HepG2 (cell line): ENCODE measurements around the gene ASAP2. TPM values are rescaled to one million over a fixed set of nuclear protein-coding genes. Genes with fewer than 3 reads are reported as not detected.

Experiments used
- CEBPB ChIP-seq: IDR thresholded peaks from 2 replicates; pipeline ENCODE4 v1.6.1; 2011; ENCODE audit warnings: low read depth, low read length, improper control_type of control experiment, borderline replicate concordance
- CENPT ChIP-seq: sonication (generic); formaldehyde crosslinking; IDR thresholded peaks from 2 replicates; pipeline ENCODE4 v1.8.0; 2022; ENCODE audit warnings: low read depth, mild to moderate bottlenecking, moderate library complexity, missing genetic modification reagents
- NFYB ChIP-seq: sonication (generic); formaldehyde crosslinking; IDR thresholded peaks from 2 replicates; pipeline ENCODE4 v1.4.0; 2020; ENCODE audit warnings: missing genetic modification reagents
- TP53 ChIP-seq: sonication (generic); formaldehyde crosslinking; conservative IDR thresholded peaks from 2 replicates; pipeline ENCODE4 v1.4.0; 2020; ENCODE audit warnings: missing genetic modification reagents
- ZNF333 ChIP-seq: sonication (generic); formaldehyde crosslinking; IDR thresholded peaks from 2 replicates; pipeline ENCODE4 v1.4.0; 2020; ENCODE audit warnings: mild to moderate bottlenecking, missing genetic modification reagents, borderline replicate concordance
- polyA plus RNA-seq, 8 experiments: library from polyadenylated mRNA; depleted of rRNA in 3 of 8; stranded (reverse) in 7 of 8; unstranded in 1 of 8; fragments of >200 nt; fragmentation: Illumina TruSeq in 4 of 8; extraction: Trizol in 4 of 8; gene quantifications; 2 replicates each; pipeline versions ENCODE4 v1.2.1 to v1.2.3, GENCODE V29; 2011 to 2016; ENCODE audit warnings: low read depth in 4 of 8, missing spikeins in 1 of 8, mixed read lengths in 1 of 8; ENCODE audit not compliant: insufficient read depth in 1 of 8
- total RNA-seq, 5 experiments: library from RNA; depleted of rRNA; stranded (reverse); fragments of >200 nt; fragmentation: Illumina TruSeq; extraction: Trizol; gene quantifications; 2 replicates each; pipeline ENCODE4 v1.2.3, GENCODE V29; 2016; ENCODE audit warnings: low read depth in 1 of 5
- TF ChIP-seq, protein P1 (sequence below): sonication (generic); formaldehyde crosslinking; IDR thresholded peaks from 2 replicates; pipeline ENCODE4 v1.4.0; 2020; ENCODE audit warnings: mild to moderate bottlenecking, missing genetic modification reagents, borderline replicate concordance
- TF ChIP-seq, protein P2 (sequence below): sonication (generic); formaldehyde crosslinking; IDR thresholded peaks from 2 replicates; pipeline ENCODE4 v1.8.0; 2022; ENCODE audit warnings: missing genetic modification reagents, mild to moderate bottlenecking, moderate library complexity, borderline replicate concordance
- TF ChIP-seq, protein P3 (sequence below): sonication (generic); formaldehyde crosslinking; IDR thresholded peaks from 2 replicates; pipeline ENCODE4 v1.4.0; 2020; ENCODE audit warnings: missing genetic modification reagents

ASAP2 gene
- total and polyA plus RNA-seq, 2 of the 13 experiments (the other 11 are each of a cell fraction or from before 2014, with no cell fraction given) = 7.3 to 22.3 TPM

DNA sequence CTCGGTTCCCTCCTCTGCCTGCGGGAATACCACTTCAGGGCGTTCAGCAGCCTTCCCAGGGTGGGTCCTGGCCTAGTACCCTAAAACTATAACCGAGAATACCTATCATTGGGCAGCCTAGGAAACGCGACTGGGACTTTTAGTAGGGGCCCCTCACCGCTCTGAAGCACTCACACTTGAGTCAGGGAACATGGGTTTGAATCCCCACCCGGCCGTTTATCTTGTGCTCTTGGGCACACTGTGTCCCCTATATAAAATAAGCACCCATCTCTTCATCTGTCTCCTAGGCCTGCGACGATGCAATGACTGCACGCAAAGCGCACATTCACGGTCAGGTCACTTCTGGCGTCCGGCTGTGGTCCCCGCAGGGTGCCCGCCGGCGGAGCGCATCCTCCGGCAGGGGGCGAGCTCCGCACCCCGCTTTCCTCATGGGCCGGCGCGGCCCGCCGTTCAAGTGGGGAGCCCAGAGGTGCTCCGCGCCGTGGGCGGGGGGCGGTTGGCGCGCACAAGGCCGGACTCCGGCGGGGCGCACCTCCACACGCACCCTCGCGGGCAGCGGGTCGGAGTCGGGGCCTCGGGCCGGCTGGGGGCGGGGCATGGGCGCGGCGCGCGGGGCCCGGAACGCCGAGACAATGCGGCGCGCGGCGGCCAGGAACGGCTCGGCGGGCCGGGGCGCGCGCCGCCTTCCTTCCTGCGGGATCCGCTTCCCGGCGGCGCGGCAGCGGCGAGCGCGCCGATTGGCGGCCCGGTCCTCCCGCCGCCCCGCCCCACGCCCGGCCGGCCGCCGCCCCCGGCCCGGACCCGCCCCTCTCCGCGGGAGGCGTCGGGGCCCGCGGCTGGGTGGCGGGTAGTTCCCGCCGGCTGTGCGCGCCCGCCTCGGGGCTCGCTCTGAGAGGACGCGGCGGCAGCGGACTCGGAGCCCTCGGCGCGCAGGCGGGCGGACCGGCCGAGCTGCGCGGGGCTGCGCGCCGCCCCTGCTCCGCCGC lies at the start of gene ASAP2 (continued):
- TF ChIP-seq, protein P1, sequence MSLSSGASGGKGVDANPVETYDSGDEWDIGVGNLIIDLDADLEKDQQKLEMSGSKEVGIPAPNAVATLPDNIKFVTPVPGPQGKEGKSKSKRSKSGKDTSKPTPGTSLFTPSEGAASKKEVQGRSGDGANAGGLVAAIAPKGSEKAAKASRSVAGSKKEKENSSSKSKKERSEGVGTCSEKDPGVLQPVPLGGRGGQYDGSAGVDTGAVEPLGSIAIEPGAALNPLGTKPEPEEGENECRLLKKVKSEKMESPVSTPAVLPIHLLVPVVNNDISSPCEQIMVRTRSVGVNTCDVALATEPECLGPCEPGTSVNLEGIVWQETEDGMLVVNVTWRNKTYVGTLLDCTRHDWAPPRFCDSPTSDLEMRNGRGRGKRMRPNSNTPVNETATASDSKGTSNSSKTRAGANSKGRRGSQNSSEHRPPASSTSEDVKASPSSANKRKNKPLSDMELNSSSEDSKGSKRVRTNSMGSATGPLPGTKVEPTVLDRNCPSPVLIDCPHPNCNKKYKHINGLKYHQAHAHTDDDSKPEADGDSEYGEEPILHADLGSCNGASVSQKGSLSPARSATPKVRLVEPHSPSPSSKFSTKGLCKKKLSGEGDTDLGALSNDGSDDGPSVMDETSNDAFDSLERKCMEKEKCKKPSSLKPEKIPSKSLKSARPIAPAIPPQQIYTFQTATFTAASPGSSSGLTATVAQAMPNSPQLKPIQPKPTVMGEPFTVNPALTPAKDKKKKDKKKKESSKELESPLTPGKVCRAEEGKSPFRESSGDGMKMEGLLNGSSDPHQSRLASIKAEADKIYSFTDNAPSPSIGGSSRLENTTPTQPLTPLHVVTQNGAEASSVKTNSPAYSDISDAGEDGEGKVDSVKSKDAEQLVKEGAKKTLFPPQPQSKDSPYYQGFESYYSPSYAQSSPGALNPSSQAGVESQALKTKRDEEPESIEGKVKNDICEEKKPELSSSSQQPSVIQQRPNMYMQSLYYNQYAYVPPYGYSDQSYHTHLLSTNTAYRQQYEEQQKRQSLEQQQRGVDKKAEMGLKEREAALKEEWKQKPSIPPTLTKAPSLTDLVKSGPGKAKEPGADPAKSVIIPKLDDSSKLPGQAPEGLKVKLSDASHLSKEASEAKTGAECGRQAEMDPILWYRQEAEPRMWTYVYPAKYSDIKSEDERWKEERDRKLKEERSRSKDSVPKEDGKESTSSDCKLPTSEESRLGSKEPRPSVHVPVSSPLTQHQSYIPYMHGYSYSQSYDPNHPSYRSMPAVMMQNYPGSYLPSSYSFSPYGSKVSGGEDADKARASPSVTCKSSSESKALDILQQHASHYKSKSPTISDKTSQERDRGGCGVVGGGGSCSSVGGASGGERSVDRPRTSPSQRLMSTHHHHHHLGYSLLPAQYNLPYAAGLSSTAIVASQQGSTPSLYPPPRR (CRISPR knock-in tag) = no peak
- TF ChIP-seq ZNF333 (CRISPR knock-in tag) (no peak), CEBPB (no peak), CENPT (CRISPR knock-in tag) (0 out of 2 replicates have a peak, but pooled peaks have one; percentile 80), TP53 (CRISPR knock-in tag) (no peak), NFYB (no peak)
- TF ChIP-seq, protein P2, sequence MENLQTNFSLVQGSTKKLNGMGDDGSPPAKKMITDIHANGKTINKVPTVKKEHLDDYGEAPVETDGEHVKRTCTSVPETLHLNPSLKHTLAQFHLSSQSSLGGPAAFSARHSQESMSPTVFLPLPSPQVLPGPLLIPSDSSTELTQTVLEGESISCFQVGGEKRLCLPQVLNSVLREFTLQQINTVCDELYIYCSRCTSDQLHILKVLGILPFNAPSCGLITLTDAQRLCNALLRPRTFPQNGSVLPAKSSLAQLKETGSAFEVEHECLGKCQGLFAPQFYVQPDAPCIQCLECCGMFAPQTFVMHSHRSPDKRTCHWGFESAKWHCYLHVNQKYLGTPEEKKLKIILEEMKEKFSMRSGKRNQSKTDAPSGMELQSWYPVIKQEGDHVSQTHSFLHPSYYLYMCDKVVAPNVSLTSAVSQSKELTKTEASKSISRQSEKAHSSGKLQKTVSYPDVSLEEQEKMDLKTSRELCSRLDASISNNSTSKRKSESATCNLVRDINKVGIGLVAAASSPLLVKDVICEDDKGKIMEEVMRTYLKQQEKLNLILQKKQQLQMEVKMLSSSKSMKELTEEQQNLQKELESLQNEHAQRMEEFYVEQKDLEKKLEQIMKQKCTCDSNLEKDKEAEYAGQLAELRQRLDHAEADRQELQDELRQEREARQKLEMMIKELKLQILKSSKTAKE = peak; percentile 54; the same call in 1 of the 2 replicates
- TF ChIP-seq, protein P3, sequence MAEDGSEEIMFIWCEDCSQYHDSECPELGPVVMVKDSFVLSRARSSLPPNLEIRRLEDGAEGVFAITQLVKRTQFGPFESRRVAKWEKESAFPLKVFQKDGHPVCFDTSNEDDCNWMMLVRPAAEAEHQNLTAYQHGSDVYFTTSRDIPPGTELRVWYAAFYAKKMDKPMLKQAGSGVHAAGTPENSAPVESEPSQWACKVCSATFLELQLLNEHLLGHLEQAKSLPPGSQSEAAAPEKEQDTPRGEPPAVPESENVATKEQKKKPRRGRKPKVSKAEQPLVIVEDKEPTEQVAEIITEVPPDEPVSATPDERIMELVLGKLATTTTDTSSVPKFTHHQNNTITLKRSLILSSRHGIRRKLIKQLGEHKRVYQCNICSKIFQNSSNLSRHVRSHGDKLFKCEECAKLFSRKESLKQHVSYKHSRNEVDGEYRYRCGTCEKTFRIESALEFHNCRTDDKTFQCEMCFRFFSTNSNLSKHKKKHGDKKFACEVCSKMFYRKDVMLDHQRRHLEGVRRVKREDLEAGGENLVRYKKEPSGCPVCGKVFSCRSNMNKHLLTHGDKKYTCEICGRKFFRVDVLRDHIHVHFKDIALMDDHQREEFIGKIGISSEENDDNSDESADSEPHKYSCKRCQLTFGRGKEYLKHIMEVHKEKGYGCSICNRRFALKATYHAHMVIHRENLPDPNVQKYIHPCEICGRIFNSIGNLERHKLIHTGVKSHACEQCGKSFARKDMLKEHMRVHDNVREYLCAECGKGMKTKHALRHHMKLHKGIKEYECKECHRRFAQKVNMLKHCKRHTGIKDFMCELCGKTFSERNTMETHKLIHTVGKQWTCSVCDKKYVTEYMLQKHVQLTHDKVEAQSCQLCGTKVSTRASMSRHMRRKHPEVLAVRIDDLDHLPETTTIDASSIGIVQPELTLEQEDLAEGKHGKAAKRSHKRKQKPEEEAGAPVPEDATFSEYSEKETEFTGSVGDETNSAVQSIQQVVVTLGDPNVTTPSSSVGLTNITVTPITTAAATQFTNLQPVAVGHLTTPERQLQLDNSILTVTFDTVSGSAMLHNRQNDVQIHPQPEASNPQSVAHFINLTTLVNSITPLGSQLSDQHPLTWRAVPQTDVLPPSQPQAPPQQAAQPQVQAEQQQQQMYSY (CRISPR knock-in tag) = no peak; the same call in 1 of the 2 replicates
